ENCODE measurements around the gene AMMECR1. TPM values are rescaled to one million over a fixed set of nuclear protein-coding genes. Genes with fewer than 3 reads are reported as not detected.
"Not testable (repeated sequence)": the region's sequence is repeated elsewhere in the genome, so short reads cannot be mapped to it uniquely, and the experiment has no call there.

The AMMECR1 gene
- 21.2 and 37.9 TPM in 2 replicates for total RNA-seq

DNA sequence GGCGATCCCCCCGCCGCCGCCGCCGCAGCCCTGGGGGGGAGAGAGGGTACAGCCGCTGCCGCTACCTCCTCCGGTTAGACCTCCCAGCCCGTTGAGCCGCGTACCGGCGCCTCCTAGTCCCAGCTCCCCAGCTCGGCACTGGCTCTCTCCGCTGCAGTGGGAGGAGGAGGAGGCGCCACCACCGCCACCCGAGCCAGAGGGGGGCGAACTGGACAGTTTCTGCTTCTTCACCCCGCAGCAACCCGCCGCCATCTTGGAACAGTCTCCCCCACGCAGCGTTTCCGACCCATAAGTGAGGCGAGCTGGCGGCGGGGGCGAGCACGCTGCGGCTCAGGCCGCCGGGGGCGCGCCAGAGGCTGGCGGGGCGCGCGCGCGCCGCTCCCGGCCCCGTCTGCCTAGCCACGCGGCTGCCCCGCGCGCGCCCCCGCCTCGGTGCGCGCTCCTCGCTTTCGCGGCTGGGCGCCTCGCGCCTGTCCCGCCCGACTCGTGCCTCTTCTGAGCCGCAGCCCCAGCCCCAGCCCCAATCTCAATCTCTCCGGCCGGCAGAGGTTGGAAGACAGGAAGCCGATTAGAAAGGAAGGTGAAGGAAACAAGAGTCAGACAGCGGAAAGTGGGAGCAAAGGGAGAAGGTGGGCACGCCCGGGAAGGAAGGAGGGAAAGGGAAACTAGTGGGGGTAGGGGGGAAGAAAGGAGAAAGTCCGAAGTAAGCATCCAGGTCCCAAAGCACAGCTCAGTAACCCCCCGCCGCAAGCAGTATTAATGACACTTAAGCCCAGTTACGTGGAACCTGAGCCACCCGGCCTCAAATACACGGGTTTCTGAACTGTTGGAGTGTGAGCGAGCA, at the start of gene AMMECR1:
Gene AMMECR1 (minus strand): TSS at position 266 of the 844 bp plus-strand sequence. CDS start 14 bp downstream, at position 252.
- peak; percentile 37 for DNase-seq (ENCODE audit: low read depth)

DNA sequence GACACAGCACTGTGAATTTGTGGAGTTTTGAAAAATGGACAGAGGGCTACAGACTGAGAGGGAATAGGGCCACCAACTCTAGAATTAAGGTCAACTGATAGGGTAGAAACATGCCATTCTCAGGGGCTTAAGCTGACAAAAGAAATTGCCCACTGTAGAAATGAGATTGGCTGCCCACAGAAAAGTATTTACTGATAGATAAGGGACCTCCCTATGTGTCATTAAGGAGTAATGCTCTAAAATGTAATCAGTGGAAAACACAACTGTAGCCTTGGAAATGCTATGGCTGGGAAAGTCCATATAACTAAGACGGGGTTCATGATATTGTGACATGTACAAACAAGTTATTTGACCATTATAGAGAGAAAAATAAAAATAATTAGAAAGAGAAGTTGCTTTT, 45.4 kb upstream of the AMMECR1 start:
- DNase-seq (ENCODE audit: low read depth) = no peak

DNA sequence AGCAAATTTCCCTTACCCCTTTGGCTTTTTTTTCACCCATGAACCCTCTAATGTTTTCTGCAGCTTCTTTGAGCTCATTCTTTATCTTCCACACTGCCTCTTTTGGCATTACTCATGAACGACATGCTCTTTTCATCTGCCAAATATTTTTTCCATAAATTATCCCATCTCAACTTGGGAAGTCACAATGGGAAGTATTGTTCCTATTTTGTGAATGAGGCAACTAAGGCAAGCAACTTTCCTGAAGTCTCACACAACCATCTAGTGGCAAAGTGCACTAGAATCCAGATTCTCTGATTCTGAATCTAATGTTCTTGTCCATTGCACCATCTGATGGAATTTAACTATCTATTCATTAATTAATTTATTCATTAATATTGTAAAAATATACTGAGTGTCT, 41.4 kb upstream of the AMMECR1 start:
- DNase-seq (ENCODE audit: low read depth) = no peak

DNA sequence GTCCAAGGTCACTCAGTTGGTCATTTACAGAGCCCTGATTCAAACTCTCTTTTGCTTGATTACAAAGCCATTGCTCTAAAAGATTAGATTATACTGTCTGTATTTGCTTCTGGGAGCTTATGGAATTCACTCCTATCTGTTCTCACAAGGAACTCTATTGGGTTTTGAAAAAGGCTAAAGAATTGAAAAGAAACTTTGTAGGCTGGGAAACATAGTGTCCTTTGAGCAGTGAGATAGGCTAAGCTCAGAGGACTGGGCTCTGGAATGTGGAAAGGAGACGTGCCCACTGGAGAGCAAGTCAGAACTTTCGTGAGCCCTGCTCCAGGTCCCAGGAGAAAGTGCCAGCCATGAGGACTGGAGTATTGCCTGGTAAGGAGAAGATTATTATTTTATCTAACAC, 40.7 kb upstream of the AMMECR1 start, which contains the start of gene RTL9:
Gene RTL9 (plus strand): TSS at position 301 of the 400 bp plus-strand sequence. CDS start 91,770 bp downstream, outside the sequence.
- DNase-seq (ENCODE audit: low read depth) = no peak

DNA sequence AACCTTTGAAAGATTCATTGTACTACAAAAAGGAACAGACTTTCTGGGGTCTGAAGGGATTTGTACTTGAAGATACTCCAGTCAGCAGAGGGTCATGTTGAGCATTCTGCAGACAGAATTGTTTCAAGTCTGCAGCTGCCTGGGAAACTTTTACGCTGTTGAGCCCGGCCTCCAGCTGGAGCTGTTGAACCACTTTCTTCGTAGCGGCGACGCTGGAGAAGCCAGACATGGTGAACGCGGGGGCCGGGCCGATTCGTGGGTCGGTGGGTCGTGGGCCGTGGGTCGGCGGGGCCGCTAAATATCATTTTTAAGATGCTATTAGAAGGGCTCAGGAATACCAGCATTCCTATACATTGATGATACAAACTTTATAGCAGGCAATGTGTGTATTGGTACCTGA, 28.8 kb upstream of the AMMECR1 start:
- no peak for DNase-seq (ENCODE audit: low read depth)

DNA sequence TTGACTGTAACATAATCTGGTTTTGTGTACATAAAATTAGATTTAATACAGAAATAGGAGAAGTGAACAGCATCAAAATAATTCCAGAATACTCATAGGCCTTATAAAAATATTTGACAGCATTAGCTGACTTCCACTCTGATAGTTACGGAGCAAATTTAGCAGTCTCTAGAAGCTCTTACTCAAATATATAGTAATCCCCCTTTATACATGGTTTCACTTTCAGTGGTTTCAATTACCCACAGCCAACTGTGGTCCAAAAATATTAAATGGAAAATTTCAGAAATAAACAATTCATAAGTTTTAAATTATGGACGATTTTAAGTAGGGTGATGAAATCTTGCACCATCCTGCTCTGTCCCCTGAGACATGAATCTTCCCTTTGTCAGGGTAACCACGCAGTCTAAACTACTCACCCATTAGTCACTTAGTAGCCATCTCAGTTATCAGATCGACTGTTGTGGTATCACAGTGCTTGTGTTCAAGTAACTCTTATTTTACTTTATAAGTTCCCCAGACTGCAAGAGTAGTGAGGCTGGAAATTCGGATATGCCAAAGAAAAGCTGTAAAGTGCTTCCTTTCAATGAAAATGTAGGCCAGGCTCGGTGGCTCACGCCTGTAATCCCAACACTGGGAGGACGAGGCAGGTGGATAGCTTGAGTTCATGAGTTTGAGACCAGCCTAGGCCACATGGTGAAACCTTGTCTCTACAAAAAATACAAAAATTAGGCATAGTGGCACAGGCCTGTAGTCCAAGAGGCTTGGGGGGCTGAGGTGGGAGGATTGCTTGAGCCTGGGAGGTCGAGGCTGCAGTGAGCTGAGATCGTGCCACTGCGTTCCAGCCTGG, 23.5 kb upstream of the AMMECR1 start:
- DNase-seq (ENCODE audit: low read depth) = peak; percentile 60

DNA sequence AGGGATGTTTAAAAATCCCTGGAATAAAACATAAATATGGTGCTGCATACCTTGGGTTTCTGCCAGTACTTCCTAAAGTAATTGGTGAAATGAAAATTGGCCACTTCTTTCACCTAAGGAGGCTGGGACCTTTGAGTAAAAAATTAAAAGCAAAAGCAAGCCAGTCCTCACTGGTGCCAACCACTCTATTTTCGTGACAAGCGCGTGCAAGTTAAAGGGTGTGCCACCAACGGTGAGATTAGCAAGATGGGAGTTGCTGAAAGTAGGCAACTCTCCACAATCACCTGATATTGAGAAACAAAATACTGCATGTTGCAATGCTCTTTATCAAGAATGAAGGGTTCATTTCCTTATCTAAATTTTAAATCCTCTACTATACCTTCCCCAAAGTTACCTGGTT, 21.1 kb upstream of the AMMECR1 start:
- peak; percentile 53 for DNase-seq (ENCODE audit: low read depth)

DNA sequence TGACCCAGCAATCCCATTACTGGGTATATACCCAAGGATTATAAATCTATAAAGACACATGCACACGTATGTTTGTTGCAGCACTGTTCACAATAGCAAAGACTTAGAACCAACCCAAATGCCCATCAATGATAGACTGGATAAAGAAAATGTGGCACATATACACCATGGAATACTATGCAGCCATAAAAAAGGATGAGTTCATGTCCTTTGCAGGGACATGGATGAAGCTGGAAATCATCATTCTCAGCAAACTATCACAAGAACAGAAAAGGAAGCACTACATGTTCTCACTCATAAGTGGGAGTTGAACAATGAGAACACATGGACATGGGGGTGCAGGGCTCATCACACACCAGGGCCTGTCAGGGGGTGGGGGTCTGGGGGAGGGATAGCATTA, 15.6 kb upstream of the AMMECR1 start:
- DNase-seq (ENCODE audit: low read depth) = not testable (repeated sequence)

DNA sequence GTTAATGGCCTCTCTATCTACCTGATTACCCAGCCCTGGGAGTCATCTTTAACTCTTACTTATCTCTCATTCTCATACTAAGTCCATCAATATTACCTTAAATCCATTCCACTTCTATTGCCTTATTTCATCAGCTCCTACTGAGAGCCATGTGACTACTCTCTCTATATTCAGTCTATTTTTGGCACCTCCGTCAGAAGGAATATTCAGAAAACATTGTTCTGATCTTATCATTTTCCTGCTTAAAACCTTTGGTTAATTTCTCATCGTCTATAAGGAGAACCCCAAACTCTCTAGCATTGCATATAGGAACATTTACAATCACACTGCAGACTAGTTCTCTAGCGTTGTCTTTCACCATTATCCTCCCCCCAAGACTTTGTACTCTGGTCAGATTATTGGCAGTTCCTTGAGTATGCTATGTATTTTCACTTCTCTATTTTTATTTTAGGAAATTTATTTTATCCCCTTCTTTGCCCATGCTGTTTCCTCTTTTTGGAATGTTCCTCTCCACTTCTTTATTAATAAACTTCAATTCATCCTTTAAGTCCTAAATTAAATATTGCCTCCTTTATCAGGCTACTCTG, 13.7 kb upstream of the AMMECR1 start:
- no peak for DNase-seq (ENCODE audit: low read depth)

DNA sequence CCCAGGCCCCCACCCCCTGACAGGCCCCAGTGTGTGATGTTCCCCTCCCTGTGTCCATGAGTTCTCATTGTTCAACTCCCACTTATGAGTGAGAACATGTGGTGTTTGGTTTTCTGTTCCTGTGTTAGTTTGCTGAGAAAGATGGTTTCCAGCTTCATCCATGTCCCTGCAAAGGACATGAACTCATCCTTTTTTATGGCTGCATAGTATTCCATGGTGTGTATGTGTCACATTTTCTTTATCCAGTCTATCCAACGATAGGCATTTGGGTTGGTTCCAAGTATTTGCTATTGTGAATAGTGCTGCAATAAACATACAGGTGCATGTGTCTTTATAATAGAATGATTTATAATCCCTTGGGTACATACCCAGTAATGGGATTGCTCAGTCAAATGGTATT, 10.7 kb upstream of the AMMECR1 start:
- DNase-seq (ENCODE audit: low read depth) = not testable (repeated sequence)

DNA sequence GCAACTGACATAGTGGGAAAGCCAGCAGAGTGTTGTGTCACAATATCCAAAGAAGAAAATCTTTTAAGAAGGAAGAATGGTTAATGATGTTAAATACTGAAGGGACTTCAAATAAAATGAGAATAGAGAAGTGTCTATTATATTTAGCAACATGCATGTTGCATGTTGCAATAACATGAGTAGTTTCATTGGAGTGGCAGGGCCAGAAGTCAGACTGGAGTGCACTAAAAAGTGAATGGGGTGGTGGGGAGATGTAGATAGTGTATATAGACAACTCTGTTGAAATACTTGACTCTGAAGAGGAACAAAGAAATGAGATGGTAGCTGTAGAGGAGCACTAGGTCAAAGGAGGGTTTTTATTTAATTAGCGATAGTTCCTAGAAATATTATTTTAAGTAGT, 9.5 kb upstream of the AMMECR1 start:
- DNase-seq (ENCODE audit: low read depth) = no peak

DNA sequence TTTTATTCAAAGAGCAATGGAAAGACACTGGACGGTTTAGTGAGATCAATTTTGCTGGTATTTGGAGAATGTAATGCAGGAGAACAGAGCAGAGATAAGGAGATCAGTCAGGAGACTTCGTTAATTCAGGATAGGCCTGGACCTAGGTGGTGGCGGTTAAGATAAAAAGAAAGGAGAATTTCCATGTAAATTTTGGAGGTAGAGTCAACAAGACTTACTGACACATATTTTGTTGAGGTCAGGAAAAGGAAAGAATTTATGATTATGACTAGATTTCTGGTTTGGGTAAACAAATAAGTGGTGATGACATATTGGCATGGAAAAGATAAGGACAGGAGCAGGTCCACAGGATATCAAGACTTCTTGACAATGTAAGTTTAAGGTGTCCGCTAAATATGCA, 8.8 kb upstream of the AMMECR1 start:
- no peak for DNase-seq (ENCODE audit: low read depth)

DNA sequence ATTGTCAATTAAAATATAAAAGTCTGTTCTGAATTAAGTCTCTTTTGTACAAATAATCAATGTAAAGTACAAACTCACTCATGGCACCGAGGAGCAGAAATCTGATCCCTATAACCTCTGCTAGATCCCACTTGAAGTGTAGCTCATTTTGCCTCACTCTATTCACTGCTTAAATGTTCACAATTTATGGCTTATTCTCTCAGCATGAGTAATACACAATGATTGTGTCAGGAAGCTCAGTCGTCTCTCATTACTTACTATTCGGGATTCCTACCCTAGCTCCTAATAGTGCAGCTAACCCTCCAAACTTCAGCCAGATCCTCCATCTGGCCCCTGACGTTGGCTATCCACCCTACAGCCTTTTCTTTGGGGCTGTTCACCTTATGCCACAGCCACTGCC, 4.7 kb upstream of the AMMECR1 start:
- DNase-seq (ENCODE audit: low read depth) = no peak

DNA sequence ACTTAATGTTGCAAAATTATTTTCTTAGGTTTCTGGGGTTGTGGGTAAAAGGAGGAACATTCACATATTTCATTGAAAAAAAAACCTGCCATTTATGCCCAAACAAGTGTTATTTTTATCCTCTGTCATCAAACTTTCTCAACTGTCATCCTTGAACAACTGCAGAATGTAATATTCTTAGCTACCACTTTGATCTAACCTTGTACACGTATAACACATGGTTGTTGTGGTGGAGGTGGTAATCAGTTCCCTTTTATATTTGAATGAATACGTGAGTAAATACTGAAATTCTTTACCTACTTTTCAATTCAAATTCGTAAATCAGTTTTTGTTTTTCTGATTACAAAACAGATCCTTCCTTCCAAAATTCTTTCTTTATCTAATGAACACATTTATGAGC, 3.8 kb upstream of the AMMECR1 start:
- DNase-seq (ENCODE audit: low read depth) = no peak

DNA sequence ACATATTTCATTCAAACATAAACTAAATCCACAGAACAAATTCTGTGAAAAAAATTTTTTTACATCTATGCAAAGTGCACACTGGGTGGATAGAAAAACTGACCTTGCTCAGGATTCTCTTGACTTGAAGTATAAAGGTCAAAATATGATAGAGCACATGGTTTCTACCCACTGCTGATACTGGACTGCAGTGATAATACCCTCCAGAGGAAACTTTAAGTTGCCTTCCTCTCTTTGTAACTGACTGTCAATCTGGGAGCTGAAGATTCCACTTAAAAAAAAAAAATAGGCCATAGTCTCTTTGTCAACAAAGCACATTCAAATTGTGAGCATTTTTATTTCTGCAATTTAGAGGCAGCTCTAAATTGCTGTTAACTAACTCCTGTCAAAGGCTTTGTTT, 3.2 kb upstream of the AMMECR1 start:
- DNase-seq (ENCODE audit: low read depth) = no peak

DNA sequence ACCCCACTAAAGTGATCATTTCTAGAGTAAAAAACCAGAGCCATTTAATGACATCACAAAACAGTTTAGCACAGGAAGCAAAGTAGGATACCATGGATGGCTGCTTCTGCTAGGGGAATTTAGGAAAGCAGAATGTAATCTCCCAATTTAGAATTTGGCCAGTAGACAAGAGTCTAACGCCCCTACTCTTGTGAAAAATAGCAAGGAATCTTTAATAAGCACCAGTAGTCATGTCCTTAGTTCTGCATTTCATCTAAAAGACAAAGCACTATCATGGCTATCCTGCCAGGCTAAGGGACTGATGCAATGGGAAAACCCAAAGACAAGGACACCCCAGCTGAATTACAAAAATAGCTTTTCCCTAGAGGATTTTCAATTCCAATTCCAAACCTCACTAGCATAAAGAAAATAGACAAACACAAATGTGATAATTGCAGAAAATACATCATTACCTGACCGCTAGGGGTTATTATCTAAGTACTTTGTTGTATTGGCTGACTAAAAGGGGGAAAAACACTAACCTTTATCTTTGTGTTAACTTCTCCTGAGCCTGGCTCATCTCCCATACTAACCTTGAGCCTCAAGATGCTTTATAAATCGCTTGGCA, 2.6 kb upstream of the AMMECR1 start:
- no peak for DNase-seq (ENCODE audit: low read depth)

DNA sequence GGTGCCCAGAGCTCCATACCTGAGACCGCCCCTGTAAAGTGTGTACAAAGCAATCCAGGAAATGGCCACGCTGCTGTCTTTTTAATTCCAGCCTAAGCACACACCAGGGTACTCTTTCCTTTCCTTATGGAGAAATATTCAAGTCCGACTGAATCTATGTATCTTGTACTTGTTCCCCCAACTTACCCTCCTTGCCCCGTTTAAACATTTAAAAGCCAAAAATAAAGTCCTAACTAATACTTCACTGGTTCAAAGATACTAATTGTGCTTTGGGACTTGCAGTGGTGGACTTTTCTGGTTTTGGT, 731 bp upstream of the AMMECR1 start:
- no peak for DNase-seq (ENCODE audit: low read depth)

DNA sequence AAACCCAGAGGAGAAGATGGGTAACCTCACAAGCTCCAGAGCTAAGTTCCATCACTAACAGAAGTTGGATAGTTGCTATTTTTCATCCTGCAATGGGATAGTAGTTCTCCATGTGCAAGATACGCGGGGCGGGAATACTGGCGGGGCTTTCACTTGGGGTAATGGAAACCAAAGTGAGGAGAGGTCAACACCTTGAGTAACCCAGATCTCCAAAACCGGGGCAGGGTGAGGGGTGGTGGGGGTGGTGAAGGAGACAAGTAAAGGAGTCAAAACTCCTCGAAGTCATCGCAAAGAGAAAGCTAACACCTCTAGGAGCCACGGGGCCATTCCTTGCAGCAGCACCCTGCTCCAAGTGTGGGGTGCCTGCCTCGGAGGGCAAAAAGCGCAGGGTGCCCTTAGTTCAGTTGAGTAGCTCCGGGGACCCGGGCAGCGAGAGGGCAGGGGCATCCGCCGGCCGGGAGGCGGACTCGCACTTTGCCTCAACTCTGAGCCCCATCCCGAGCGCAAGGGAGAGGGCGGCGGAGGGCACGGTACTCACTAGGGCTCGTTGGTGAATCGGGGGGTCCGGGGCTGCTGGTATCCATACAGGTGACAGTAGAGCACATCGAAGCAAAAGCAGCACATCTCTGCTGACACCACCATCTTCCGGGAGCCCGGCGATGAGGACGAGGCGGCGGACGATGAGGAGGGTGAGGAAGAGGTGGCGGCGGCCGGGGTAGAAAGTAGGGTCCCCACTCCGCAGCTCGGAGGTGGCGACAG, 645 bp downstream of the AMMECR1 start:
- DNase-seq (ENCODE audit: low read depth) = no peak

DNA sequence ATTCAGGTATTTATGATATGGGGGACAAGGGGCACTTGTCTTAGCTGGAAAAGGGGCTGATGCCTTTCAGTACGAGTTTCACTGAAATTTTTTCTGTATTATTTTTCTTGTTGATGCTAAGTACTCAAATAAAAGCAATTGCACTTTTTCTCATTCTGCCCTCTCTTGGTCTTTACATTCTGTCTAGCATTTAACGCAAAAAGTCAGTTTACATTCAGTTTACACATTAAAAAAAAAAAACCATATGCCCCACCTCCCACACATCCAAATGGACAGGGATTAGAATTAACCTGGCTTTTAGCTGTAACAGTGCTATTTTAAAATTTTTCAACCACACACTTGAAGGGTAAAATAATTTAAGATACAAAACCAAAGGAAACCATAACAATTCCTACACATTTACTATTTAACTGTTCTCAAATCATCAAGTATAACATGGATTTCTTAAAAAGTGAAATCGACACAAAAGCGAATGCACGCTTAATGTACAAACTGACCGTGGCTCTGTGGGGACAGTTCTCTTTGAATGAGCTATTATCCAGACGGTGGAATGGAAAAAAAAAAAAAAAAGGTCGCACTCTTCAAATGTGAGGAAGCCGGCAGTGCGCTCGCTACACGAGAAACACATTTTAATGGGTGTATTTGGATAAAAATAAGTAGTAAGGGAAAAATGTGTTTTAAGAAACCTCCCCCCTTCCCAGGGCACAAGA, 1.4 kb downstream of the AMMECR1 start:
- DNase-seq (ENCODE audit: low read depth) = no peak

DNA sequence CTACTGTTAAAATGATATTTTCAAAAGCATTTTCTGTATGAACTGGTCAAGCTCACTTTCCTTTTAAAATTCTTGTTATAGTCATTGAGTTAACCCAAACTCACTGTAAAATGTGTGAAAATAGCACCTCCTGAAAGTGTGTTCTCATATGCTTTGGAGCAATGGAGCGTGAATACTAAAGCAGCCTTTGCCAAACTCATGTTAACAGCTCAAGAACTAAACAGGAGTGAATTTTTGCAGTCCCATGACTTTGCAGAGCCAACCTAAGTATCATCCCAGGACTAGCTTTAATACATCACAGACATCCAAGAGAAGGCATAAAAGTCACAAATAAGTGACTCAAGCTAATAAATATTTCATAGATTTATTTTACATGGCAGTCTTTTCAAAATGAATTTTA, 2.3 kb downstream of the AMMECR1 start:
- DNase-seq (ENCODE audit: low read depth) = peak; percentile 60

Data from renal cortical epithelial cell (primary cell).